ENCODE measurements around the gene FAM210B.
A peak's percentile ranks its signal among the peaks of the same experiment; 100 is the strongest.

FAM210B gene

GRCh38 chr20:56358600-56359211, at the start of gene FAM210B:
TSS of gene FAM210B (plus strand) at chr20:56358974. CDS start at chr20:56359006, 32 bp downstream.
- peak within 1 kb of the TSS; percentile 75 for H3K4me3 ChIP-seq (ENCODE audit: severe bottlenecking)
- H3K27ac ChIP-seq (ENCODE audit: poor library complexity, severe bottlenecking): peak within 1 kb of the TSS; percentile 86
- peaks cover 27% of the 10 kb centered on the region for H3K36me3 ChIP-seq (ENCODE audit: low read depth)
- H3K4me1 ChIP-seq (ENCODE audit: insufficient read depth, poor library complexity, severe bottlenecking): peaks cover 13% of the 10 kb centered on the region
- H3K27me3 ChIP-seq (ENCODE audit: insufficient read depth, poor library complexity, severe bottlenecking): no peaks in the 10 kb centered on the region
- DNase-seq (ENCODE audit: low spot score) (peak; percentile 99), ATAC-seq (ENCODE audit: low read depth) (peak; percentile 84)
- no peaks in the 10 kb centered on the region for H3K9me3 ChIP-seq (ENCODE audit: severe bottlenecking)
- no peak for TF ChIP-seq CTCF (IDR thresholded peaks at IDR 0.05; ENCODE audit: poor library complexity, severe bottlenecking)

GRCh38 chr20:56316051-56316450, 42.7 kb upstream of the FAM210B start:
- no peaks in the 10 kb centered on the region for H3K4me1 ChIP-seq (ENCODE audit: insufficient read depth, poor library complexity, severe bottlenecking)
- H3K4me3 ChIP-seq (ENCODE audit: severe bottlenecking): no peak overlapping the region
- H3K27me3 ChIP-seq (ENCODE audit: insufficient read depth, poor library complexity, severe bottlenecking): peaks cover 25% of the 10 kb centered on the region
- no peak overlapping the region for H3K27ac ChIP-seq (ENCODE audit: poor library complexity, severe bottlenecking)
- no peak for TF ChIP-seq CTCF (IDR thresholded peaks at IDR 0.05; ENCODE audit: poor library complexity, severe bottlenecking)
- no peaks in the 10 kb centered on the region for H3K36me3 ChIP-seq (ENCODE audit: low read depth)
- DNase-seq (ENCODE audit: low spot score) (no peak), ATAC-seq (ENCODE audit: low read depth) (no peak)
- no peaks in the 10 kb centered on the region for H3K9me3 ChIP-seq (ENCODE audit: severe bottlenecking)

- no peak for DNase-seq (ENCODE audit: low spot score)
- Histone ChIP-seq H3K36me3 (ENCODE audit: low read depth) (no peaks in the 10 kb centered on the region), H3K27me3 (ENCODE audit: insufficient read depth, poor library complexity, severe bottlenecking) (peaks cover 29% of the 10 kb centered on the region), H3K9me3 (ENCODE audit: severe bottlenecking) (no peaks in the 10 kb centered on the region), H3K27ac (ENCODE audit: poor library complexity, severe bottlenecking) (no peak overlapping the region), H3K4me1 (ENCODE audit: insufficient read depth, poor library complexity, severe bottlenecking) (no peaks in the 10 kb centered on the region), H3K4me3 (ENCODE audit: severe bottlenecking) (no peak overlapping the region)
- no peak for TF ChIP-seq CTCF (IDR thresholded peaks at IDR 0.05; ENCODE audit: poor library complexity, severe bottlenecking)
- ATAC-seq (ENCODE audit: low read depth): no peak
Measured at GRCh38 chr20:56316483-56316882, 42.3 kb upstream of the FAM210B start.

- no peak overlapping the region for H3K27ac ChIP-seq (ENCODE audit: poor library complexity, severe bottlenecking)
Measured at GRCh38 chr20:56322681-56323080, 36.1 kb upstream of the FAM210B start.

More at GRCh38 chr20:56322681-56323080, 36.1 kb upstream of the FAM210B start:
- no peak for DNase-seq (ENCODE audit: low spot score)
- Histone ChIP-seq H3K4me3 (ENCODE audit: severe bottlenecking) (no peak overlapping the region), H3K4me1 (ENCODE audit: insufficient read depth, poor library complexity, severe bottlenecking) (no peaks in the 10 kb centered on the region), H3K27me3 (ENCODE audit: insufficient read depth, poor library complexity, severe bottlenecking) (peaks cover 16% of the 10 kb centered on the region), H3K36me3 (ENCODE audit: low read depth) (no peaks in the 10 kb centered on the region), H3K9me3 (ENCODE audit: severe bottlenecking) (no peaks in the 10 kb centered on the region)
- no peak for TF ChIP-seq CTCF (IDR thresholded peaks at IDR 0.05; ENCODE audit: poor library complexity, severe bottlenecking)
- no peak for ATAC-seq (ENCODE audit: low read depth)
